ELR (cell line): ENCODE data around the gene MRTFB.

Source experiments
- DNase-seq: peaks from one replicate; pipeline ENCODE4 v3.0.0-alpha.2; 2015; ENCODE audit warnings: low read depth

MRTFB gene

DNA sequence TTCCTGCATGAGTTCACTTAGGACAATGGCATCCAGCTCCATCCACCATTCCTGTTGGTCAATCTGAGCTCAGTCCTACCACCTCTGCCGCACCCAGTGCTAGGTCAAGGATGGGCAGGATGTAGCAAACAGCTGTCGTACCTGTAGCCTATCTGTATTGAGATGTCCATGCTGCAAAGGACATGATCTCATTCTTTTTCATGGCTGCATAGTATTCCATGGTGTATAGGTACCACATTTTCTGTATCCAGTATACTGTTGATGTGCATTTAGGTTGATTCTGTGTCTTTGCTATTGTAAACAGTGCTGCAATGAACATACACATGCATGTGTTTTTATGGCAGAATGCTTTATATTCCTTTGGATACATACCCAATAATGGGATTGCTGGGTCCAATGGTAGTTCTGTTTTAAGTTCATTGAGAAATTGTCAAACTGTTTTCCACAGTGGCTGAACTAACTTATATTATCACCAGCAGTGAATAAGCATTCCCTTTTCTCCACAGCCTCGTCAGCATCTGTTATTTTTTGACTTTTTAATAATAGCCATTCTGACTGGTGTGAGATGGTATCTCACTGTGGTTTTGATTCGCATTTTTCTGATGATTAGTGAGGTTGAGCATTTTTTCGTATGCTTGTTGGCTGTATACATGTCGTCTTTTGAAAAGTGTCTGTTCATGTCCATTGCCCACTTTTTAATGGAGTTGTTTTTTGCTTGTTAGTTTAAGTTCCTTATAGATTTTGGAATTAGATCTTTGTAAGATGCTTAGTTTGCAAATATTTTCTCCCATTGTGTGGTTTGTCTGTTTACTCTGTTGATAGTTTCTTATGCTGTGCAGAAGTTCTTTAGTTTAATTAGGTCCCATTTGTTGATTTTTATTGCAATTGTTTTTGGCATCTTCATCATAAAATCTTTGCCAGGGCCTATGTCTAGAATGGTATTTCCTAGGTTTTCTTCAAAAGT is 7.2 kb upstream of the MRTFB start:
- peak; percentile 2 for DNase-seq

DNA sequence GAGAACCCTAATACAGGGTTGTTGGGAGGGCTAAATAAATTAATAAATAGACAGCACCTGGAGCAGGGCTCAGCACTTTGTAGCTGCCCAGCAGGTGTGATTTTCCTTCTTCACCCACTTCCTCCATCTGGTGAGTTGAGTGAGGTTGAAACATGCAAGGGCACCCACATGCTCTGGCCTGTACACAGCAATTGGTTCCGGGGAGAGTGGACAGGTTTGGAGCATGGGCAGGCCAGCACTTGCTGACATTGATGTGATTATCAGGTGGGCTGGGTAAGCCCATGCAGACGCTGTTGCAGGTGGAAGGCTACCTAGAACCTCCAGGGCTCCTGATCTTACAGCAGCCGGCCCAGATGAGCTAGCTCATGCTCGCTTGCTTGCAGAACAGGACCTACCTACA is 1.3 kb upstream of the MRTFB start:
- no peak for DNase-seq

DNA sequence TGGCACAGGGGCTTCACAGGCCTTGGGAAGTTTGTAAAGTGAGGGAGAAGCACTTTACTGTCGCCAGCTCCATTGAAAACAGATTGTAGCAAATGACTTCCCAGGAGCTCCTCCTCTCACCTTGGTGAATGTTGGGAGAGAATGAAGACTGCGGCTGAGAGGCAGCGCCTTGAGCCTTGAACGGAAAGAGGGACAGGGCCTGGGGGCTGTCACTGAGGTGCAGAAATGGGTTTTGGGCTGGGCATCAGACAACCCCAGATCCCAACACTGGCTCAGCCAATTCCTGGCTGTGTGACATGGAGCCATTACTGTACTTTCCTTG is 603 bp upstream of the MRTFB start:
- DNase-seq: no peak

DNA sequence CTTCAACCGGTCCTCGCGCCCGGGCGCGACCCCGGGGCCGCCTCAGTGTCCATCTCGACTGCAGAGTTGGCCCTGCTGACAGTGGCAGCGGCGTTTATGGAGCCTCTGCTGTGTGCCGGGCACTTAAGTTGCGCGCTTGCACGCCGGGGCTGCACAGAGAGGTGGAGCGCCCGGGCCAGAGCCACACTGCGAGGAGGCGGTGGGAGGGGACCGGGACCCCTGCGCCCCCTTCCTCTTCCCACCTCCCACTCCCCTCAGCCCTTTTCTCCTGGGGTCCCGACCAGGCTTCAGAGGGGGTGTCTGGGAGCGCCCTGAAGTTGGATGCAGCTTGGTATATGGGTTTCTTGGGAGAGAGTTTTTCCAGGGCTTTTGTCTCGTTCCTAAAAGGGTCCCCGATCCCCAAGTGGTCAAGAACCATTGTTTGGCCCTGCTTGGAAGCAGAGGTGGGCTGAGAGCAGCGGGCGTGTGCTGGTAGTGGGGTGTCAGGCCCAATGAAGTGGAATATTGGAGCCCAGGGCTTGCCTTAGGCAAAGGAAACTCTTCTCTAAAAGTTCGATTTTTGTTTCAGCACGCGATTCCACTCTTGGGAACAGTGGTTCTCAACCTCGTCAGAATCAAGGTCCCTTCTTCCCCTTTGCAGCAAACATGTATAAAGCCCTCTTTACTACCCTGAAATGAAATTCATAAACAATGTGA is 605 bp downstream of the MRTFB start:
- peak; percentile 3 for DNase-seq

DNA sequence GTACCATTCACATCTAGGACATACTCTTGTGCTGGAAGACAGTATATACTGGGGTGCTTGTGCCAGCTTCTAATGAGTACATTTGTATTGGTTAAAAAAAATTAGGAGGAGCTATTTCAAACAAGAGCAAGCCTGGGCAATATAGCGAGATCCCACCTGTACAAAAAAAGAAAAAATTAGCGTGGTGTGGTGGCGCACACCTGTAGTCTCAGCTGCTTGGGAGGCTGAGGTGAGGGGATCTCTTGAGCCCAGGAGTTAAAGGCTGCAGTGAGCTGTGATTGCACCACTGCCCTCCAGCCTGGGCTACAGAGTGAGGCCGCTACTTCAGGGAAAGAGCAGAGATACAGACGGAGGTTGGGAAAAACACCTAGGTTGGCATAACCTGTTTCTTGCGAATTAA is 1.2 kb downstream of the MRTFB start:
- no peak for DNase-seq

DNA sequence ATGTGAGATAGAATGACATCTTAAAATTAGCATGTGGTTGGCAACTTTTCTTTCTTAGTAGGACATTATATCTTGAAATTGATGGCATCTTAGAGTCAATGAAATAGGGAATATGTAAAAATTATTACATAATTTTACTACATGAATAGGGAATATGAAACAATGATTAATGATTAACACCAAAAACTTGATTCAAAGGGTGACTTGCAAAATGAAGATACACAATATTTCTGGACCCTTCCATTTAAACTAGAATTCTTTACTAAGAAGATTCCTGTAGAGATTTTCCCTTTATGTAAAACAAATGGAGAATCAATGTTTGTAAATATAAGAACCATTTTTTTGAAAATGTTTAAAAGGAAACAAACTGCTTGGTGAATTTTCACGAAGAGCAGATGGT is 3.4 kb downstream of the MRTFB start:
- no peak for DNase-seq

DNA sequence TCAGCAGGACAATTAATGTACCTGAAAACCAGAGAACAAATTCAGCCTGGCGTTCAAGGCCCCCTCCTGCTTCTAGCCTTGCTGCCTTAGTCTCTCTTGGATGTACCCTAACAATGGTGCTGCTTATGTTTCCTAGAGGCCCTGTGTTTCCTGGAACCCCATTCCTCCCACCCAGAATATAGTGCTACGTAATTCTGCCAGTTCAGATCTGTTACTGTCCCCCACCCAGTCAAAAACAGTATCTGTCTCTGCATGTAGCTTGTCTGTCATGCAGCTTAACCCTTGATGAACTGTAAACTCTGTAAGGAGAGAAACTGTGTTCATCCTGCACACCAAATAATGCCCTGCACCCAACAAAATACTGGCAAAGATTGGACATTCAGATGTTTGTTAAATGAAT is 6.8 kb downstream of the MRTFB start:
- DNase-seq: no peak

DNA sequence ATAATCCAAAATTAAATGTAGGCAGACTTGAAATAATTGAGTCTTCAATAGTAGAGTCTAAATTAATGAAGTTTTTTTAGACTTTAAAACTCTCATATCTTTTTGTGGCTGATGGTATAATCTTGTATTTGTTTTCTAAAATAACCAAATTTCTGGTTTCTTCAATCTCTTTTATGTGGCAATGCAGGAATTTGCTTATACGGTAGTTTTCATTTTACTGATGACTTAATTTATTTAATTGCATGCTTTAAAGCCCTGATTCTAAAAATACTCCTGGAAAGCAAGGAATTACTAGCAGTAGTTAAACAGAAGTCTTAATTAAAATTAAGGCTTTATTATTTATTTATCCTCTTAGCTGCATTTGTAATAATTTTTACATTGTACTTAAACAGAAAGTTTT is 15.4 kb downstream of the MRTFB start:
- DNase-seq: no peak

DNA sequence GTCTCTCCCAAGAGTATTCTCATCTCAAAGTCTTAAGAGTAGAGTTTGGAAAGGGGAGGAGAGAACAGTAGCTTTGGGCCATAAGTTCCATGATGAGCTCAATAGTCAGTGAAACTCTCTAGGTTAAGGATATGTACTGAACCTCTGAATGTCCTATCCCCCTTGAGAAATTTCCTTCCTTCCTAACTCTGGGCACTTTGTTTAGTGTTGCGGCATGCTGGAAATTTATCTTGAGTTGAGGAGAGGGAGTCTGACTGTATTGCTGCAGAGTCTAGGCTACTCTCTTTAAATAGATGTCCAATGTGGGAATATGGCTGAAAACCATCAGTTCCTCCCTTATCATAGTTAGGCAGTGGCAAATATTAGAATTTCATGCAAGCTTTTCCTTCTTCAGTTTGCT is 16.1 kb downstream of the MRTFB start:
- DNase-seq: no peak

DNA sequence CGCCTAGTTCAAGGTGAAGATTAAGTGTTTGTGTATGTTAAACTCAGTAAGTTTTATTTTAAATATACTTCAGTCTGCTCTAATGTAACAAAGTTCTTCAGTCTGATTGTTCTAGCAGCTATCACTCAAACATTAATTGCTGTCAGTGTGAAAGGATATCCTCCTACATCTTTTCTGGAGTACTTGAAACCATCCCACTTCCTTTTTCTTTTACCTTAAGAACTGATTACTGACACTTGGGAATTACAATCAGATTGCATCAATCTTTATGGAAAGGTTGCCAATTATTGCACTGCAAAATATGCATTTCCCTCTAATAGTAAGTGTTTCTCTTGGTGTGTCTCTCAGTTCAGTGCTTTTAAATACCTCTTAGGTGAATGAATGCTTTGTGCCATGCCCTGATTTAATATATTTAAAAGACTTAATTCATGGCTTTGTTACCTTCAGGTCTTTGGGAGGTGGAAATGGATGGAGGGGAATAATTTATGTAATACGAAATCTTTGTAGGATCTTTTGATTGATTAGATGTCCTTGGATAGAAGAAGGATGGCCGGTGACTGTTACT is 16.6 kb downstream of the MRTFB start:
- no peak for DNase-seq

DNA sequence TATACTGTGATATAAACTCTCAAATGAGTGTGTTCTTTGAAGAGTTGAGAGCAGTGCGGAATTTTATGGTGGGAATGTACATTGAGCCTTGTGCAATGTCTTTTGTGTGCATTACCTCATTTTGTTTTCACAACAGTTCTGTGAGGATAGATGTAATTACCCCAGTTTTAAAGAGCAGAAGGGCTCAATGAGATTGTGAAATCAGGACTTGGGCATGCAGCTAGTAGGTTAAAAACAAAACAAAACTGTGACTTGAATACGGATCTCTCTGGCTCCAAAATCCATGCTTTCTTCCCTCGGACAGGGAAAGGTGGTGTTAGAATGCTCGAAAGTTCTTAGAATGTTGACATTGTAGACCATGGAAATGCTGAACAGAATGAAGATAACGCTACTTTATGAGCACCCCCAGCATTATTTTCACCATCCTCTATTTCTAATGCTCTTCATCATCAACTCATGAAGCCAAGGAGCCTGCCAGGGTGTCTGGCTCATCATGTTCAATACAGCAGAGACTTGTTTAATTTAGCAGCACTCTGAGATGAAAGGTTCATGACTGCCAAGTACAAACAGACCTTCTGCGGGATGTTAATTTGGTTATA is 17.1 kb downstream of the MRTFB start:
- no peak for DNase-seq

DNA sequence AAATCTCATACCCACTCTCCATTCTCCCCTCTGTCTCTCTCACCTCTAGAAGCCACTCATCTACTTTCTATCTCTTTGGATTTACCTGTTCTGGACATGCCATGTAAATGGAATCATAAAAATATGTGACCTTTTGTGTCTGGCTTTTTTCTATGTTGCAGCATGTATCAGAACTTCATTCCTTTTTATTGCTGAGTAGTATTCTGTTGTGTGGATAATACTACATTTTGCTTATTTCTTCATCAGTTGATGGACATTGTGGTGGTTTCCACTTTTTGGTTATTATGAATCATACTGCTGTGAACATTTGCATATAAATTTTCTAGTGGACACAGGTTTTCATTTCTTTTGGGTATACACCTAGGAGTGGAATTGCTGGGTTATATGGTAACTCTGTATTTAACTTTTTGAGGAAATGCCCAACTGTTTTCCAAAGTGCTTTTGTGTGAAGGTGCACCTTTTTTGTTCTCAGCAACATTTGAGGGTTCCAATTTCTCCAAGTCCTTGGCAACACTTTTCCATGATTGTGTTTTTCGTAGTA is 18.2 kb downstream of the MRTFB start:
- DNase-seq: no peak

DNA sequence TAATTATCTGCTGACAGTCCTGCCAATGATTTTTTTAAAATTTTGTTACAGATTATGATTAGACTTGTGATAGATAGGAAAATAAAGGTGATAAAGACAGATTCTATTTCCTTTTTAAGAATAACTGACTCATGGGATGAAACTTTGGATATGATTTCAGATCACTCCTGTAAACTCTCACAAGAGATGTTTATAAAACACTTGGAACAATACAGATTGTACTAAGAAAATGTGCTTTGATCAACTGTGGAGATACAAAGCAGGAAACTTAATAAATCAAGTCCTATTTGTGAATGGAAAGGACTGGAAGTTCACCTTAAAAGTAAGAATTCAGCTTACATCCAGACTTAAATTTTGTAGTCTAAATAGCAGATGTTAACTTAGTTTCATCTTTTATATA is 21.4 kb downstream of the MRTFB start:
- DNase-seq: no peak

DNA sequence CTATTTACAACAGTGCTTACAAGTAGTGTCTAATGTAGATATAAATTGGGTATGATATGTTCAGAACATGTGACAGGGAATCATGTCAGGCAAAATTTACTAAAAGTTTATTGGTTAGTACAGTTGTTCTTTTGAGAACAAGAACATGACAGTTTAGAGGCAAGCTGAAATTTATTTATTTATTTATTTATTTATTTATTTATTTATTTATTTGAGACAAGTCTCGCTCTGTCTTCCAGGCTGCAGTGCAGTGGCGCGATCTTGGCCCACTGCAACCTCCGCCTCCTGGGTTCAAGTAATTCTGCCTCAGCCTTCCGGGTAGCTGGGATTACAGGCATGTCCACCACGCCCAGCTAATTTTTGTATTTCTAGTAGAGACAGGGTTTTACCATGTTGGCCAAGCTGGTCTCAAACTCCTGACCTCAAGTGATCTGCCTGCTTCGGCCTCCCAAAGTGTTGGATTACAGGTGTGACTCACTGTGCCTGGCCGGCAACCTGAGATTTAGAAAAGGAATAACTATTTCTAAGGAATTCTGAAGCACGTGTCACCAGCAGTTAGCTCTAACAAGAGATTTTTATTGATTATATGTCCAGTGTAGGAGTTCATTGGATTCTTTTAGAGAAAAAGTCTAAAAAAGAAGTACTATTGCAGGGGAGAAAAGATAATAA is 24.9 kb downstream of the MRTFB start:
- peak; percentile 48 for DNase-seq

DNA sequence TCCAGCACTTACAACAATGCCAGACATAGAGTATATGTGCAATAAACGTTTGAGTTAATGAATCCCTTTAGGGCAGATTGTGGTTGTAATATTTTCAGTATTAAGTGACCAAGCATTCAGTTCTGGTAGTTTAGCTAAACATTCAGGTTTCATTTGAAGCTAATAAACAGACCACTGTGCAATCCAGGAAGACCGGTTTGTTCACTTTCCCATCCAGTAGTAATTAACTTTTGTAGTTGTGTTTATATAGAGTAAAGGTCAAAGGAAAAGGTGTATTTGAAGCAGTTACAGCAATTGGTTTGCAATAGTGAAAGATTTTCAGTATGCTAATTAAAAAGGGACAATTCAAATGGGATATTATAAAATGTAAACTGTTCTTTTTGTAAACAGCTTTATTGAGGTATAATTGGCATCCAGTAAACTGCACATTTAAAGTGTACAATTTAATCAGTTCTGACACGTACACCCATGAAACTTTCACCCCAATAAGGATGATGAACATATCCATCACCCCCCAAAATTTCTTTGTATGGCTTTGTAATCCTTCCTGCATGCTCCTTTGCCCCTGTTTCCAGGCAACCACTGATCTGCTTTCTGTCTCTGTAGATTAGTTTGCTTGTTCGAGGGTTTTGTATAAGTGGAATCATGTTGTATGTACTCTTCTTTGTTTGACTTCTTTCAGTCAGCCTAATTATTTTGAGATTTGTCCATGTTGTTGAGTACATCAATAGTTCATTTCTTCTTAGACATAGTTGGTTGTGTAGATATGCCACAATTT is 26.3 kb downstream of the MRTFB start:
- peak; percentile 6 for DNase-seq

DNA sequence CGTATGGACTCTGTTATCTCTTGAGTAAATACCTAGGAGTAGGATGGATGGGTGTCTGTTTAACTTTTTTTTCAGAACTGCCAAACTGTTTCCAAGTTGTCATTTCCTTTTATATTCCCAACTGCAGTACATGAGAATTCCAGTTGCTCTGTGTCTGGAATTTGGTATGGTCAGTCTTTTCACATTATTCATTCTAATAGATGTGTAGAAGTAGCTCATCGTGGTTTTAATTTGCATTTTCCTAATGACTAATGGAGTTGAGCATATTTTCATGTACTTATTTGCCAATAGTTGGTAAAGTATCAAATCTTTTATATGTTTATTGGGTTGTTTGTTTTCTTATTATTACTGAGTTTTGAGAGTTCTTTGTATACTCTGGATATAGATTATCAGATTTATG is 27.0 kb downstream of the MRTFB start:
- DNase-seq: peak; percentile 37

DNA sequence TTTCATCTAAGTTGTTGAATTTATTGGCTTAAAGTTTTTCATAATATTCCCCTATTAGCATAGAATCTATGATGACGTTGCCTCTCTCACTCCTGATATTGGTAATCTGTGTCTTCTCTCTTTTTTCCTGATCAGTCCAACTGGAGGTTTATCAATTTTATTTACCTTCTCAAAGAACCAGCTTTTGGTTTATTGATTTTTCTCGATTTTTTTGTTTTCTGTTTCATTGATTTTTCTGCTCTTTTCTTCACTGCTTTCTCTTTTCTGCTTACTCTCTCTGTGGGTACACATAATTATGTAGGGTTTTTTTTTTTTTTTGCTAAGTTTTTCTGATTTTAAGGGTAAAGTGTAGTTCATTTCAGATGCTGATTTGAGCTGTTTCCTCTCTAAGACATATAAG is 29.7 kb downstream of the MRTFB start:
- no peak for DNase-seq

DNA sequence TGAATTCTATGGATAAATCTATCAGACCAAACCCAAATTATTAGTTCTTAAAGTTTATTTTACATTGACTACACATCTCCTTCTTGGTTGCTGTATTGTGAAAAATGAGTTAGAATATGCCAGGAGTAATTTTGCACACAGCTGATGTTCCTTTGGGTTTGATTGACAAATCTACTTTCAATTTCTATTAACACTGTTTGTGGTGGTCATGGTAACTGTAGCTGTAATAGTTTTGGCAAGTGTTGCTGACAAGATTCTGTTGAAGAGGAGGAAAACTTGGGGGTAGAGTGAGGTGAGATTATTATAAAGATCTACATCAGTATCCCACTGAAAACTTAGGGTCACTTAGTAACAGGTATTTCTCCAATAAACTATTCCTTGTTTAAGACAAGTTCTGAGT is 30.3 kb downstream of the MRTFB start:
- DNase-seq: no peak

DNA sequence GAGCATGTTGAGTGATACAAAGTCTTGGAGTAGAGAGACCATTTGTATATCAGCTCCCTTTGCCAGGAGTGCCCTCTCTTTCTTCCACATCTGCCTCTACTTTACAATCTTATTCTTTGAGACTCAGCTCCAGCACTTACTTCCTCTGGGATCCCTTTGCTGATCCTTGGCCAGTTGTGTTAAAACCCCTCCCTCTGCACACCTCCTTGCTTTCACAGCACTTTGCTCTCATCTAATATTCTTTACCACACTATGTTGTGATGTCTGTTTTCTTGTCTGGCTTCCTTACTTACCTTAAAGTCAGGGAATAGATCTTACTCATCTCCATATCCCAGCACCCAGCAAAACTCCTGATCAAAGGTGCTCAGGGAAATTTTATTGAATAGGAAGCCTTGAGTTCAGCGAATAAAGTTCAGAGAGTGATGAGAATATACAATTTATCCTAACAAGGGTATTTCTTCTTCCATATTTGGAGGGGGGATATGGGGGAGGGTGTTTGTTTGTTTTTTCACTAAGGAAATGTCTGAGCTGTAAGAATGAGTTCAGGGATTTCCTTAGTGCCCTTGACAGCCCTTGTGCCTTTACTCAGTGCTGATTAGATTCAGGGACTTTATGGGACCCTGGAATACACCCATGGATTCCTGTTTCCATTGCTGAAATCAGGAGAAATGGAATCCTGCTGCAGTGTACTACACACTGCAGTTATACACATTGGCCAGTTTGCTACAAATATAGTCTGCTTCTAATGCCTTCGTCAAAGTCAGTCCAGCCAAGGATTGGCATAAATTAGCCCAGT is 32.0 kb downstream of the MRTFB start:
- DNase-seq: no peak

DNA sequence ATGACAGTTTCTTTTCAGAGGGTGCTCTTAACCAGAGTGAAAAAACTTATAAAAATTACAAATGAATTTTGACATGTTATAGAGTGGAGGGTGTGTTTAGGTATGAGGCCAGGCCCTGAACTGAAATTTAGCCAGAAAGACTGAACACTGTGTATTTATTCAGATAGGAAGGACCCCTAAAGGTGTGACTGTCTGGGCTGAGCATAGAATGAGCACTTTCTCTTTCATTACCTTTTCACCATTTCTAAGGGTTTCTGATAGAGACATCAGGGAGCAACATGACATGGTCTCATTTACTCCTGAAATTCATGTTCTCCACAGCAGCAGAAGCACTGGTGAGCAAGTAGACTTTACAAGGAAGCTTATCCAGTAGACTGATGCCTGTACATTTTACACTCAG is 32.9 kb downstream of the MRTFB start:
- no peak for DNase-seq
